Spleen (tissue), 7 donors: ENCODE results near the gene EFCAB12.

Source experiments
- CTCF ChIP-seq, 11 experiments: fragments of 200-600 bp in 7 of 11; fragments of 450-650 bp in 4 of 11; sonication (generic) in 4 of 11; IDR thresholded peaks in 8 of 11; conservative IDR thresholded peaks in 3 of 11; 1 replicate in 7 of 11; 2 replicates in 4 of 11; pipeline versions ENCODE4 v1.4.0 to v1.8.0; 2016 to 2021; ENCODE audit warnings: antibody characterized with exemption in 11 of 11, inconsistent platforms in 4 of 11, mild to moderate bottlenecking in 1 of 11
- POLR2A ChIP-seq, 3 donors: fragments of 450-650 bp; IDR thresholded peaks; one replicate each; pipeline ENCODE4 v1.5.1; 2017; ENCODE audit warnings: antibody characterized with exemption in 3 of 3, mild to moderate bottlenecking in 1 of 3
- POLR2AphosphoS5 ChIP-seq, 3 donors: sonication (generic); formaldehyde crosslinking; IDR thresholded peaks; one replicate each; pipeline ENCODE4 v1.5.1; 2017; ENCODE audit warnings: antibody characterized with exemption in 3 of 3
- donor health status: DM: no; HTN: no; CAD: no; lungs with moderate emphysema.
- donor health status: DM: no; HTN: no; CAD: no.
- donor health status: DM: no; HTN: no; CAD: no.

- TF ChIP-seq CTCF (IDR thresholded peaks at IDR 0.05 in 8 of 11, conservative IDR thresholded peaks at IDR 0.05 in 3 of 11) (no peak), POLR2A (IDR thresholded peaks at IDR 0.05) (no peak), POLR2AphosphoS5 (IDR thresholded peaks at IDR 0.05) (no peak)
These were observed 43.7 kb downstream of the EFCAB12 start for GRCh38 chr3:129384594-129385323.
